H9 (cell line): ENCODE results near the gene EPHA4. TPM values are rescaled to one million over a fixed set of nuclear protein-coding genes. Genes with fewer than 3 reads are reported as not detected.

Source experiments
- DNase-seq: peaks from one replicate; pipeline ENCODE4 v3.0.0-alpha.2; 2017
- H2AFZ ChIP-seq: one replicate; pipeline ENCODE4 v1.6.1; 2013; ENCODE audit warnings: mild to moderate bottlenecking, low read length, control low read depth, moderate library complexity
- H2AK5ac ChIP-seq: 2 replicates; pipeline ENCODE4 v1.6.1; 2013; ENCODE audit warnings: low read length, control low read depth, mixed read lengths; ENCODE audit not compliant: insufficient read length
- H2BK120ac ChIP-seq: one replicate; pipeline ENCODE4 v1.6.1; 2013; ENCODE audit warnings: low read depth, mild to moderate bottlenecking, low read length, control low read depth, inconsistent platforms; ENCODE audit not compliant: poor library complexity, severe bottlenecking
- H2BK12ac ChIP-seq: 2 replicates; pipeline ENCODE4 v1.6.1; 2013; ENCODE audit warnings: low read length, control low read depth, mixed read lengths, low read depth; ENCODE audit not compliant: insufficient read length
- H2BK15ac ChIP-seq: 2 replicates; pipeline ENCODE4 v1.6.1; 2013; ENCODE audit warnings: low read depth, low read length, control low read depth
- H2BK20ac ChIP-seq: one replicate; pipeline ENCODE4 v1.6.1; 2013; ENCODE audit warnings: low read depth, mild to moderate bottlenecking, low read length, control low read depth, inconsistent platforms; ENCODE audit not compliant: poor library complexity, severe bottlenecking
- H2BK5ac ChIP-seq: 2 replicates; pipeline ENCODE4 v1.6.1; 2013; ENCODE audit warnings: low read length, control low read depth, mixed read lengths; ENCODE audit not compliant: insufficient read length
- H3K14ac ChIP-seq: 2 replicates; pipeline ENCODE4 v1.6.1; 2013; ENCODE audit warnings: low read length, control low read depth; ENCODE audit not compliant: insufficient read depth
- H3K18ac ChIP-seq: 2 replicates; pipeline ENCODE4 v1.6.1; 2013; ENCODE audit warnings: low read depth, mild to moderate bottlenecking, mixed read lengths, low read length, control low read depth; ENCODE audit not compliant: insufficient read length
- H3K23ac ChIP-seq: 2 replicates; pipeline ENCODE4 v1.6.1; 2013; ENCODE audit warnings: low read length, control low read depth, mixed read lengths, low read depth; ENCODE audit not compliant: insufficient read length
- H3K23me2 ChIP-seq: 2 replicates; pipeline ENCODE4 v1.6.1; 2013; ENCODE audit warnings: low read depth, mild to moderate bottlenecking, mixed read lengths, low read length, control low read depth; ENCODE audit not compliant: insufficient read length, poor library complexity, severe bottlenecking
- H3K27ac ChIP-seq: 2 replicates; pipeline ENCODE4 v1.5.1; 2013; ENCODE audit warnings: low read length, control low read depth, mixed read lengths, low read depth; ENCODE audit not compliant: insufficient read length
- H3K27me3 ChIP-seq: 2 replicates; pipeline ENCODE4 v1.6.1; 2013; ENCODE audit warnings: low read length, control low read depth, inconsistent platforms; ENCODE audit not compliant: insufficient read depth
- H3K4ac ChIP-seq: 2 replicates; pipeline ENCODE4 v1.6.1; 2013; ENCODE audit warnings: low read depth, mild to moderate bottlenecking, control low read depth, inconsistent platforms, low read length, moderate library complexity
- H3K4me1 ChIP-seq: 2 replicates; pipeline ENCODE4 v1.6.1; 2013; ENCODE audit warnings: low read length, control low read depth, inconsistent platforms; ENCODE audit not compliant: insufficient read depth
- H3K4me2 ChIP-seq: 2 replicates; pipeline ENCODE4 v1.6.1; 2013; ENCODE audit warnings: low read length, control low read depth, mixed read lengths; ENCODE audit not compliant: insufficient read length, insufficient read depth
- H3K56ac ChIP-seq: 2 replicates; pipeline ENCODE4 v1.6.1; 2013; ENCODE audit warnings: low read depth, mild to moderate bottlenecking, mixed read lengths, low read length, control low read depth; ENCODE audit not compliant: insufficient read length
- H3K79me1 ChIP-seq: 2 replicates; pipeline ENCODE4 v1.6.1; 2013; ENCODE audit warnings: low read depth, mild to moderate bottlenecking, moderate library complexity, low read length, control low read depth, inconsistent platforms; ENCODE audit not compliant: insufficient read depth, poor library complexity, severe bottlenecking
- H3K79me2 ChIP-seq: 2 replicates; pipeline ENCODE4 v1.6.1; 2013; ENCODE audit warnings: low read length, control low read depth, inconsistent platforms; ENCODE audit not compliant: insufficient read depth
- H3K9ac ChIP-seq: 2 replicates; pipeline ENCODE4 v1.6.1; 2013; ENCODE audit warnings: low read length, control low read depth, mixed read lengths; ENCODE audit not compliant: insufficient read length; ENCODE audit errors: extremely low read depth
- H3K9me3 ChIP-seq: one replicate; pipeline ENCODE4 v1.6.1; 2013; ENCODE audit warnings: low read depth, low read length, inconsistent platforms; ENCODE audit not compliant: control insufficient read depth
- H3T11ph ChIP-seq: one replicate; pipeline ENCODE4 v1.6.1; 2013; ENCODE audit warnings: mild to moderate bottlenecking, low read length, control low read depth, inconsistent platforms
- H4K20me1 ChIP-seq: one replicate; pipeline ENCODE4 v1.6.1; 2013; ENCODE audit not compliant: control insufficient read depth, insufficient read length, insufficient read depth
- H4K5ac ChIP-seq: 2 replicates; pipeline ENCODE4 v1.6.1; 2013; ENCODE audit warnings: low read depth, mild to moderate bottlenecking, mixed read lengths, low read length, control low read depth; ENCODE audit not compliant: insufficient read length
- H4K8ac ChIP-seq: replicated peaks from 2 replicates; pipeline ENCODE4 v1.6.1; 2013; ENCODE audit warnings: low read length, control low read depth, mixed read lengths, low read depth; ENCODE audit not compliant: insufficient read length
- H4K91ac ChIP-seq: 2 replicates; pipeline ENCODE4 v1.6.1; 2013; ENCODE audit warnings: low read depth, mild to moderate bottlenecking, moderate library complexity, mixed read lengths, low read length, control low read depth; ENCODE audit not compliant: insufficient read length
- H3K27ac Mint-ChIP-seq, 3 experiments: 2 replicates in 2 of 3; 3 replicates in 1 of 3; pipeline ENCODE4 v1.8.0; 2020 to 2021; ENCODE audit warnings: mixed read lengths in 3 of 3, mild to moderate bottlenecking in 1 of 3, moderate library complexity in 1 of 3
- H3K27me3 Mint-ChIP-seq: 2 replicates; pipeline ENCODE4 v1.8.0; 2021; ENCODE audit warnings: low read depth, mild to moderate bottlenecking, moderate library complexity, mixed read lengths
- H3K36me3 Mint-ChIP-seq, 3 experiments: 2 replicates in 2 of 3; 3 replicates in 1 of 3; pipeline ENCODE4 v1.8.0; 2020 to 2021; ENCODE audit warnings: low read depth in 3 of 3, mixed read lengths in 3 of 3; ENCODE audit not compliant: insufficient read depth in 1 of 3
- H3K4me1 Mint-ChIP-seq, 2 experiments: 2 replicates each; pipeline ENCODE4 v1.8.0; 2020; ENCODE audit warnings: mixed read lengths in 2 of 2
- H3K4me3 Mint-ChIP-seq, 2 experiments: 2 replicates in 1 of 2; 3 replicates in 1 of 2; pipeline ENCODE4 v1.8.0; 2020 to 2021; ENCODE audit warnings: mild to moderate bottlenecking in 2 of 2, mixed read lengths in 2 of 2, moderate library complexity in 1 of 2
- H3K9me3 Mint-ChIP-seq, 2 experiments: 2 replicates in 1 of 2; 3 replicates in 1 of 2; pipeline ENCODE4 v1.8.0; 2020; ENCODE audit warnings: mild to moderate bottlenecking in 2 of 2, mixed read lengths in 2 of 2, moderate library complexity in 1 of 2
- CTCF ChIP-seq: fragments of 200-600 bp; sonication (generic); conservative IDR thresholded peaks from 3 replicates; pipeline ENCODE4 v1.8.0; 2021; ENCODE audit warnings: antibody characterized with exemption, mild to moderate bottlenecking
- WGBS: extraction: QIAGEN DNeasy Blood & Tissue Kit; methylation state at CpG from one replicate; pipeline ENCODE4 v1.1.7; 2013; ENCODE audit warnings: missing lambda C conversion rate, low lambda C conversion rate, mixed read lengths; ENCODE audit not compliant: insufficient read length; ENCODE audit errors: extremely low coverage; 5-methylcytosine and 5-hydroxymethylcytosine counted together
- total RNA-seq: library from RNA; stranded (reverse); gene quantifications from 2 replicates; pipeline ENCODE4 v1.2.1, GENCODE V29; 2021

The EPHA4 gene
- total RNA-seq, 1 experiment from 2014 or later: 25.1 TPM

GRCh38 chr2:221461901-221462300 lies 110.2 kb downstream of the EPHA4 start:
- peaks cover 11 to 57% of the 10 kb centered on the region in 2 experiments for H3K4me1 Mint-ChIP-seq
- WGBS: no CpG with 5 or more reads among the region's 1 CpG
- H3K27ac Mint-ChIP-seq: no peak overlapping the region

More at GRCh38 chr2:221461901-221462300, 110.2 kb downstream of the EPHA4 start:
- Histone ChIP-seq H3T11ph (no peak overlapping the region), H3K79me2 (no peaks in the 10 kb centered on the region; the same call in 1 of the 2 replicates), H3K9me3 (no peaks in the 10 kb centered on the region), H3K27ac (no peak overlapping the region), H3K56ac (no peak overlapping the region), H2BK120ac (no peak overlapping the region), H2AFZ (no peak overlapping the region), H2AK5ac (no peak overlapping the region), H3K14ac (no peak overlapping the region), H2BK5ac (no peak overlapping the region), H4K20me1 (no peaks in the 10 kb centered on the region), H3K4ac (no peak overlapping the region), H2BK20ac (no peak overlapping the region), H2BK15ac (no peak overlapping the region), H3K79me1 (no peaks in the 10 kb centered on the region), H2BK12ac (no peak overlapping the region), H3K27me3 (no peaks in the 10 kb centered on the region), H3K23ac (no peak overlapping the region), H3K4me1 (no peaks in the 10 kb centered on the region), H3K4me2 (no peak overlapping the region), H3K18ac (no peak overlapping the region), H4K5ac (no peak overlapping the region), H4K91ac (no peak overlapping the region), H3K9ac (no peak overlapping the region), H3K23me2 (no peaks in the 10 kb centered on the region), H4K8ac (no peak overlapping the region)
- Mint-ChIP-seq H3K27me3 (peaks cover 52% of the 10 kb centered on the region), H3K9me3 (no peaks in the 10 kb centered on the region), H3K36me3 (no peaks in the 10 kb centered on the region; a peak in 1 of 7 replicates), H3K4me3 (no peak overlapping the region)
- no peak for TF ChIP-seq CTCF
- no peak for DNase-seq
